ENCODE data around the gene DYNLRB1. TPM values are rescaled to one million over a fixed set of nuclear protein-coding genes. Genes with fewer than 3 reads are reported as not detected.

Gene DYNLRB1
- total and polyA plus RNA-seq, 4 donors: 15.8 to 66.9 (median 44.8) TPM

DNA sequence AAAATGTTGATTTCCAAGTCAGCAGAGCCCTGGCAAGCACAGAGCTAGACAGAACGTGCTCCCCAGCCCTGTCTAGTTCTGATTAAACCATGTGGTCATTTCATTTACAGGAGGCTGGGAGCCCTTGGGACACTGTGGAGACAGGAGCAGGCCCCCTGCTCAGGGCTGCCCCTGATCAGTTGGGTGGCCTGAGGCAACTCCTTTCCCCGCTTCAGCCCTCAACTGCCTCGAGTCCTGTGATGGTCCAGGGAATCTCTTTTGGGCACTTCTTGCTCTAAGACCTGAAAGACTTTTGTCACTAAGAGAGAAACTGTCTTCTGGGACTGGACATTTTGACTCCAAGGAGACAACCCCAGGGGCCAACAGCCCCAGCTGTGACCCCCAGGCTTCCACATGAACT, 13.5 kb downstream of the DYNLRB1 start (continued):
- TF ChIP-seq NR2F2 (IDR thresholded peaks at IDR 0.05): no peak

DNA sequence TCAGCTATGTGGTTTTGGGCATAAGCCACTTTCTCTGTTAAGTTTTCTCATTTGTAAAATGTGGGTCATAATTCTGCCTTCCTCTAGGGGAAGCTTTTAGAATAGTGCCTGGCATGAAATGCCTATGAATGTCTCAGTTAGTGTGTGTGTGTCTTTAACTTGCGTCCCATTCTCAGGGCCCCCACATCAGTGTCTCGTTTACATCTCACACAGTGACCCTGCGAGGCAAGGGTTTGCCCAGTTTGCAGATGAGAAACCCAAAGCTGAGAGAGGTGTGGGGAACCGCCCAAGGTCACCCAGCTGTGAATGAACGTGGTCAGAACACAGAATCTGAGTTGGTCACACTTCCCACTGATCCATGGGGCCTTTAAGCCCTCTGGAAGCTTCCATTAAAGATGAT, 14.1 kb downstream of the DYNLRB1 start:
- no peak overlapping the region for H3K4me3 ChIP-seq (ENCODE audit: low read depth in 1 of 3, low read length in 3 of 3)
- no peaks in the 10 kb centered on the region for H3K9me3 ChIP-seq (ENCODE audit: control insufficient read depth in 4 of 4, low read length in 3 of 4)
- WGBS: 87% methylated on average over 5 of the region's 5 CpGs
- no peak overlapping the region for H3K9ac ChIP-seq (ENCODE audit: low read depth in 1 of 2, low read length in 2 of 2)
- H3K27me3 ChIP-seq (ENCODE audit: control insufficient read depth in 4 of 4, insufficient read depth in 4 of 4, low read length in 3 of 4): no peaks in the 10 kb centered on the region
- peaks cover 0 to 9% (median 2%) of the 10 kb centered on the region in 4 donors for H3K4me1 ChIP-seq (ENCODE audit: control insufficient read depth in 4 of 4, insufficient read depth in 4 of 4, low read length in 3 of 4)
- no peak for TF ChIP-seq RXRA (IDR thresholded peaks at IDR 0.05)
- TF ChIP-seq, protein P1, sequence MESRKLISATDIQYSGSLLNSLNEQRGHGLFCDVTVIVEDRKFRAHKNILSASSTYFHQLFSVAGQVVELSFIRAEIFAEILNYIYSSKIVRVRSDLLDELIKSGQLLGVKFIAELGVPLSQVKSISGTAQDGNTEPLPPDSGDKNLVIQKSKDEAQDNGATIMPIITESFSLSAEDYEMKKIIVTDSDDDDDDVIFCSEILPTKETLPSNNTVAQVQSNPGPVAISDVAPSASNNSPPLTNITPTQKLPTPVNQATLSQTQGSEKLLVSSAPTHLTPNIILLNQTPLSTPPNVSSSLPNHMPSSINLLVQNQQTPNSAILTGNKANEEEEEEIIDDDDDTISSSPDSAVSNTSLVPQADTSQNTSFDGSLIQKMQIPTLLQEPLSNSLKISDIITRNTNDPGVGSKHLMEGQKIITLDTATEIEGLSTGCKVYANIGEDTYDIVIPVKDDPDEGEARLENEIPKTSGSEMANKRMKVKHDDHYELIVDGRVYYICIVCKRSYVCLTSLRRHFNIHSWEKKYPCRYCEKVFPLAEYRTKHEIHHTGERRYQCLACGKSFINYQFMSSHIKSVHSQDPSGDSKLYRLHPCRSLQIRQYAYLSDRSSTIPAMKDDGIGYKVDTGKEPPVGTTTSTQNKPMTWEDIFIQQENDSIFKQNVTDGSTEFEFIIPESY (IDR thresholded peaks at IDR 0.05): no peak
- TF ChIP-seq SP1 (IDR thresholded peaks at IDR 0.05): no peak
- TF ChIP-seq, protein P2, sequence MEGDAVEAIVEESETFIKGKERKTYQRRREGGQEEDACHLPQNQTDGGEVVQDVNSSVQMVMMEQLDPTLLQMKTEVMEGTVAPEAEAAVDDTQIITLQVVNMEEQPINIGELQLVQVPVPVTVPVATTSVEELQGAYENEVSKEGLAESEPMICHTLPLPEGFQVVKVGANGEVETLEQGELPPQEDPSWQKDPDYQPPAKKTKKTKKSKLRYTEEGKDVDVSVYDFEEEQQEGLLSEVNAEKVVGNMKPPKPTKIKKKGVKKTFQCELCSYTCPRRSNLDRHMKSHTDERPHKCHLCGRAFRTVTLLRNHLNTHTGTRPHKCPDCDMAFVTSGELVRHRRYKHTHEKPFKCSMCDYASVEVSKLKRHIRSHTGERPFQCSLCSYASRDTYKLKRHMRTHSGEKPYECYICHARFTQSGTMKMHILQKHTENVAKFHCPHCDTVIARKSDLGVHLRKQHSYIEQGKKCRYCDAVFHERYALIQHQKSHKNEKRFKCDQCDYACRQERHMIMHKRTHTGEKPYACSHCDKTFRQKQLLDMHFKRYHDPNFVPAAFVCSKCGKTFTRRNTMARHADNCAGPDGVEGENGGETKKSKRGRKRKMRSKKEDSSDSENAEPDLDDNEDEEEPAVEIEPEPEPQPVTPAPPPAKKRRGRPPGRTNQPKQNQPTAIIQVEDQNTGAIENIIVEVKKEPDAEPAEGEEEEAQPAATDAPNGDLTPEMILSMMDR (IDR thresholded peaks at IDR 0.05; ENCODE audit: low read depth, low read length, missing input control): no peak
- no peak for TF ChIP-seq TAF1 (conservative IDR thresholded peaks at IDR 0.05)
- no peak for TF ChIP-seq HNF4A (conservative IDR thresholded peaks at IDR 0.05)
- TF ChIP-seq FOXA2 (IDR thresholded peaks at IDR 0.05): no peak
- TF ChIP-seq, protein P3, sequence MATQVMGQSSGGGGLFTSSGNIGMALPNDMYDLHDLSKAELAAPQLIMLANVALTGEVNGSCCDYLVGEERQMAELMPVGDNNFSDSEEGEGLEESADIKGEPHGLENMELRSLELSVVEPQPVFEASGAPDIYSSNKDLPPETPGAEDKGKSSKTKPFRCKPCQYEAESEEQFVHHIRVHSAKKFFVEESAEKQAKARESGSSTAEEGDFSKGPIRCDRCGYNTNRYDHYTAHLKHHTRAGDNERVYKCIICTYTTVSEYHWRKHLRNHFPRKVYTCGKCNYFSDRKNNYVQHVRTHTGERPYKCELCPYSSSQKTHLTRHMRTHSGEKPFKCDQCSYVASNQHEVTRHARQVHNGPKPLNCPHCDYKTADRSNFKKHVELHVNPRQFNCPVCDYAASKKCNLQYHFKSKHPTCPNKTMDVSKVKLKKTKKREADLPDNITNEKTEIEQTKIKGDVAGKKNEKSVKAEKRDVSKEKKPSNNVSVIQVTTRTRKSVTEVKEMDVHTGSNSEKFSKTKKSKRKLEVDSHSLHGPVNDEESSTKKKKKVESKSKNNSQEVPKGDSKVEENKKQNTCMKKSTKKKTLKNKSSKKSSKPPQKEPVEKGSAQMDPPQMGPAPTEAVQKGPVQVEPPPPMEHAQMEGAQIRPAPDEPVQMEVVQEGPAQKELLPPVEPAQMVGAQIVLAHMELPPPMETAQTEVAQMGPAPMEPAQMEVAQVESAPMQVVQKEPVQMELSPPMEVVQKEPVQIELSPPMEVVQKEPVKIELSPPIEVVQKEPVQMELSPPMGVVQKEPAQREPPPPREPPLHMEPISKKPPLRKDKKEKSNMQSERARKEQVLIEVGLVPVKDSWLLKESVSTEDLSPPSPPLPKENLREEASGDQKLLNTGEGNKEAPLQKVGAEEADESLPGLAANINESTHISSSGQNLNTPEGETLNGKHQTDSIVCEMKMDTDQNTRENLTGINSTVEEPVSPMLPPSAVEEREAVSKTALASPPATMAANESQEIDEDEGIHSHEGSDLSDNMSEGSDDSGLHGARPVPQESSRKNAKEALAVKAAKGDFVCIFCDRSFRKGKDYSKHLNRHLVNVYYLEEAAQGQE (IDR thresholded peaks at IDR 0.05): no peak
- TF ChIP-seq RAD21 (IDR thresholded peaks at IDR 0.05): no peak
- TF ChIP-seq JUND (IDR thresholded peaks at IDR 0.05): no peak
- no peak for TF ChIP-seq FOXA1 (IDR thresholded peaks at IDR 0.05)
- TF ChIP-seq YY1 (IDR thresholded peaks at IDR 0.05): no peak
- TF ChIP-seq, protein P4, sequence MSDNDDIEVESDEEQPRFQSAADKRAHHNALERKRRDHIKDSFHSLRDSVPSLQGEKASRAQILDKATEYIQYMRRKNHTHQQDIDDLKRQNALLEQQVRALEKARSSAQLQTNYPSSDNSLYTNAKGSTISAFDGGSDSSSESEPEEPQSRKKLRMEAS (IDR thresholded peaks at IDR 0.05): no peak
- no peak for TF ChIP-seq EGR1 (IDR thresholded peaks at IDR 0.05; ENCODE audit: low read depth in 2 of 2)
- TF ChIP-seq GABPA (IDR thresholded peaks at IDR 0.05 in 1 of 2, conservative IDR thresholded peaks at IDR 0.05 in 1 of 2): no peak
- TF ChIP-seq, protein P5, sequence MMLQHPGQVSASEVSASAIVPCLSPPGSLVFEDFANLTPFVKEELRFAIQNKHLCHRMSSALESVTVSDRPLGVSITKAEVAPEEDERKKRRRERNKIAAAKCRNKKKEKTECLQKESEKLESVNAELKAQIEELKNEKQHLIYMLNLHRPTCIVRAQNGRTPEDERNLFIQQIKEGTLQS (IDR thresholded peaks at IDR 0.05): no peak
- TF ChIP-seq HNF4G (IDR thresholded peaks at IDR 0.05): no peak
- TF ChIP-seq NR2F2 (IDR thresholded peaks at IDR 0.05): no peak
- DNase-seq (ENCODE audit: low spot score): no peak
- peaks cover 4 to 44% (median 34%) of the 10 kb centered on the region in 4 donors for H3K36me3 ChIP-seq (ENCODE audit: control insufficient read depth in 4 of 4, insufficient read depth in 3 of 4, low read depth in 1 of 4, low read length in 3 of 4)
- no peak overlapping the region for H3K27ac ChIP-seq (ENCODE audit: low read depth in 1 of 2, low read length in 2 of 2)
